GM23248 (cell line): ENCODE results near the gene BICC1.

Experiments used
- EZH2 ChIP-seq: fragments of 200-600 bp; sonication (generic); IDR thresholded peaks from 2 replicates; pipeline ENCODE4 v1.6.1; 2018; ENCODE audit warnings: antibody characterized with exemption, mild to moderate bottlenecking; ENCODE audit not compliant: insufficient read depth, poor library complexity, severe bottlenecking
- EZH2phosphoT487 ChIP-seq: fragments of 200-600 bp; sonication (generic); IDR thresholded peaks from 2 replicates; pipeline ENCODE4 v1.6.1; 2018; ENCODE audit warnings: antibody characterized with exemption, moderate library complexity, mild to moderate bottlenecking, low read depth; ENCODE audit not compliant: insufficient read depth

GRCh38 chr10:58599927-58600553, 87.4 kb downstream of the BICC1 start:
- TF ChIP-seq EZH2 (no peak), EZH2phosphoT487 (no peak)
